AML-193 (cell line): Measurements from ENCODE around the gene PIP5KL1.

ENCODE experiments used
- DNase-seq, 2 experiments: peaks; one replicate each; lab custom pipeline; 2025; lab: John Stamatoyannopoulos, UW

The PIP5KL1 gene, protein sequence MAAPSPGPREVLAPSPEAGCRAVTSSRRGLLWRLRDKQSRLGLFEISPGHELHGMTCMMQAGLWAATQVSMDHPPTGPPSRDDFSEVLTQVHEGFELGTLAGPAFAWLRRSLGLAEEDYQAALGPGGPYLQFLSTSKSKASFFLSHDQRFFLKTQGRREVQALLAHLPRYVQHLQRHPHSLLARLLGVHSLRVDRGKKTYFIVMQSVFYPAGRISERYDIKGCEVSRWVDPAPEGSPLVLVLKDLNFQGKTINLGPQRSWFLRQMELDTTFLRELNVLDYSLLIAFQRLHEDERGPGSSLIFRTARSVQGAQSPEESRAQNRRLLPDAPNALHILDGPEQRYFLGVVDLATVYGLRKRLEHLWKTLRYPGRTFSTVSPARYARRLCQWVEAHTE

GRCh38 chr9:127930231-127931091, at the start of gene PIP5KL1:
PIP5KL1 (minus strand) TSS chr9:127930777; CDS start chr9:127930752, 25 bp downstream.
- no peak for DNase-seq

DNA sequence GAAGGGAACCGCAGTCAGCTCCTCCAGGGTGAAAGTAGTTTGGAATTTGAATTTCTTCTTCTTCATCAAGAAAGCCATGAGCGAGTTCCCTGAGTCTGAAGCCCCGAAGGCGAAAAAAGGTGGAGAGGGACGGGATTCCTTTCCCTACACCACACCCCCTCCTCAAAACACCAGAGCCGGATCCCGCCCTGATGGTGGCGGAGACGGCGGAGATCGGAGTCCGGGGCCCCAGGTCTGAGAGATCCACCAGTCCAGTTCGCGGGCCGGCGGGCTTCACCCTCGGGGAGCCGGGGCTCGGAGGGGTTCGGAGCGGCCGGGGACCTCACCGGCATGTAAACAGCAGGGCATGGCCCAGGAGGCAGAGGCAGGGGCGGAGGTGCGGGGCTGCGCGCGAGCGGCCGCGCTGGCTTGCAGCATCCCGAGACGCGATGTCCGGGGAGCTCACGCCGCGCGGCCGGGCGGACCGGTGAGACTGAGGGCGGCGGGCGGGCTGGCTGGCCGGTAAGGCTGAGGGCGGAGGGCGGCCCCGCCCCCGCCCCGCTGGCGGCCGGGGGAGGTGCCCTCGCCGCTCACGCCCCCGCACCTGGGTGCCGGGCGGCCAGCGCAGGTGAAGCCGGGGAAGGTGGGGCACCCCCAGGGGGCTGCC, 49.6 kb upstream of the PIP5KL1 start:
- DNase-seq: no peak

DNA sequence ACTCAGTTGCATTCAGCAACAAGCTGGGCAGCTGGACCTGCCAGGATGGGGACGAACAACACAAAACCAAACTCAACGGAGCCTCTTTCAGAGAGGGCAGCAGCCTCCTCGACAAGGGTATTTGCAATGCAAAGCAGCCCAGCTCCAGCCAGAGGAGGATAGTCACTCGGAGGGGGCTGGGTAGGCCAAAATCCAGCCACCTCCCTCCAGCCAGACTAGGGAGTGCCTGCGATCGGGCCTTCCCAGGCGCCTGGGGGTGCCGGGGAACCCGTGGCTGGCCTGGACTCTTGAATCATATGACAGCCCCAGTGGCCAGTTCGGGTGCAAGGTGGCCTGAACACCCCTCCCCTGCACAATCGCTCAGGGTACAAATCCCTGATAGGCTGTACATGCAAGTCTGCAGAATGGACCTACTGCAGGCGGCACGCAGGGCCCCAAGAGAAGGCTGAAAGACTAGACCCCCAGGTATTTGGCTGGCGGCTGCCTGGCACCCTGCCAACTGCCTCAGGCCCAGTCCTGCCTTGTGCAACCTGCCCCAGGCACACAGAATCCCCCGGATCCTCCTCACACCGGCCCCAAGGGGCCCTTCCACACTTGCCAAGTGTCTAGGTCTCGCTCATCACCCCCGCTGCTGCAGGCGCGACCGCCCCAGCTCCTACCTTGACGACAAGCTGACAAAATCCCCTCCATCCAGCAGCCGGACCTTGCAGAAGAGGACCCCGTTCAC, 48.9 kb upstream of the PIP5KL1 start:
- no peak for DNase-seq

GRCh38 chr9:127979015-127979332, 48.4 kb upstream of the PIP5KL1 start:
- no peak for DNase-seq

GRCh38 chr9:127977884-127978647, 47.5 kb upstream of the PIP5KL1 start:
- no peak for DNase-seq

DNA sequence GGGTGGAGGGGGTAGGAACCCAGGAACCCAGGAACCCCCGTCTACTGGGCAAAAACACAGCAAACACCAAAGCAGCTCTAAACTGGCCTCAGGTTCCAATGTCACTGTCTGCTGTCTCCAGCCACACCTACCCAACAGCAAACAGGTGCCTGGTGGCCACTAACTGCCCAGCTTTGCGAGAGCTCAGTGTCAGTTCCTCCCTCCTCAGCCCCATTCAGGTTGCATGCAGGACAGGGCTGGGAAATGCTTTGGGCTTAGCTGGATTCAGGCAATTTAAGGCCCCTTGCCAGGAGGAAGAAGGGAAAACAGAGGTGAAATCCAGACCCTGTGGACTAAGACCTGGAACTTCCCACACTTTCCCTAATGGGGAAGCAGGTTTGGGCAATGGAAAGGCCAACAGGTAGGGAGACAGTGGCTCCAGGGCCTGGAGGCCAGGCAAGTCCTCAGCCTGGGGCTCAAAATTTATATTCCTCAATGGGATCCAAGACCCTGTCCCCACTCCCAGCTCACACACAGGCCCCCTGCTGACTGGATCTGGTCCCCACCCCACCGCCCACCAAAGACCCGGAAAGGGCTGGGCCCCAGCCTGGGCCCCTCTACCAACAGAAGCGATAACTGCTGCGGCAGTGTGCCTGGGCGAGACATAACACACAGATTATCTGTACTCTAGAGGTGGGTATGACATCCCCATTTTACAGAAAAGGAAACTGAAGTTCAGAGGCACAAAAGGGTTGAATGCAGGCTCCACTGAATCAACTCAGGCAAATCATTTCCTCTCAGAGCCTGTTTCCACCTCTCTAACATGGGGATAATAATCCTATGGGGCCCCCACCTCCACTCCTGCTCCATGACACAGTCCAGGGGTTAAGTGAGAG, 46.7 kb upstream of the PIP5KL1 start:
- DNase-seq: no peak

DNA sequence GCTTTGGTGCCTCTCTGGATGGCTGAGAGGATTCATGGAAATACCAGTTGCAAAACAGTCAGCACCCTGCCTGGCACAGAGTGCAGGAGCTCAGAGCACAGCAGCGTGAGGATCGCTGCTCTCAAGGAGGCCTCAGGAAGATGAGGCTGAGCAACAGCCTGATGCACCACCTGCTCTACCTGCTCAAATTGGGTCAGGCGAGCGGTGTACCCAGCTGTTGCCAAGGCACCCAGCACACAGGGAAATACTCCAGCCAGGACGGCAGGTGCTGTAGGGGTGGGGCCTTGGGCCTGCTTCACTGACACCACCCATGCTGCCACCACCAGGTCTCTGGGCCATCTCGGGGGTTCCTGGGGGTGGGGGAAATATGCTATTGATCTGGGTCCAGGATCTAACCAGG, 45.9 kb upstream of the PIP5KL1 start:
- no peak for DNase-seq

DNA sequence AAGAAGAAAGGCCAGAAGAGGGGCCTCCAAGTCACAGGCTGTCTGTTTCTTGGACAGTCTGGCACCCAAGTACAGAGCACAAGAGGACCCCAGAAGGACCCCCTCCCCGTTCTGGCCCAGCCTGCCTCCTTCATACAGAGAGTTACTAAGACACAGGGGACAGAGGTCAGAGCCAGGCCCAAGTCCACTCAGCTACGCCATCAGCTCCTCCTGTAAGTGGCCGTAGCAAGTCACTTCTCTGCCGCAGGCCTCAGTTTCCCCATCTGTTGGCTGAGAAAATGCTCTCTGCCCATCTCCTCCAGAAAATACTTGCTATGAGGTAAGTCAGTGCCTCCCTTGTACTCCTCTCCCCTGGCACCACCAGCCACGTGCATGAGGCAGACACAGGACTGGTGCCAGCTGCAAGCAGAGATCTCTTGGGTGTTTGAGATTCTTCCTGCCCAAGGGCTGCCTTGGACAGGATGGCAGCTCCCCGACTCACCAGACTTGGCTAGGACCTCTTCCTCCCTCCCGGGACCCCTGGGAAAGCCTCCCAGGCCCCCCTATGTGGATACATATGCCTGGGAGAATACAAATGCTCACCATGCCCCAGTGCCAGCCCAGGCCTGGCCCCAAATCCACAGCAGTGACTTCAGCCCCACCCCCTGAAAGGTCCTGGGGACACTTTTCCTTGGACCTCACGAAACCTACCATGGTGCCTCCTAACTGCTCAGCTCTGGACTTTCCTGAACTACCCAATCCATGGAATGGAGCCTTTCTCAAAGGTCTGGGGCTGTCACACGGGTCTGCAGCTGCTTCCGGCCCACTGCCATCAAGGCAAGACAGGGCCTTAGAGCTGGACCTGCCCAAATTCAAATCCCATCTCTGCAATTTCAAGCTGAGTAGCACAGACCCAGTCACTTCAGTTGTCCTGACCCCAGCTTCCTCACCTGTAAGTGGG, 45.1 kb upstream of the PIP5KL1 start:
- DNase-seq: no peak

DNA sequence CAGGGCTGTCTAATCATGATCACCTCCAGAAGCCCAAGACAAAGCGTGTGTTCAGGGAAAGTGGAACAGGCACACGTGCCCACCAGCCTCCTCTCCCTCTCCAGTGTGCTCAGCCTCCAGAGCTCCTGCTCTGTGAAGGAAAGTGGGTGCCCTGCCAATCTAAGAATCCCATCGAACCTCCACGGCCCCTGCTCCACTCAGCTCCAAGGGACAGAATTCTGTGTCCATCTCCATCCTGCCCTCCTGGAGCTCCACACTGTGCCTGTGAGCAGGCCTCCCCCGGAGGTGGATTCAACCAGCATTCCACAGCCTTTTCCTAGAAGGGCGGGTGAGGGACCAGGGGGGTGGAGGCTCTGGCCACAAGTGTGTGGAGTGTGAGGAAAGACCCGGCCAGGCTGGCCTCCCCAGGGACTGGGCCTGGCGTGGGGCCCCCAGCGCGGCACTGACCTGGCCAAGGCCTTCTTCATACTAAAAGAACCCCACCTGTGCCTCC, 44.2 kb upstream of the PIP5KL1 start:
- no peak for DNase-seq

DNA sequence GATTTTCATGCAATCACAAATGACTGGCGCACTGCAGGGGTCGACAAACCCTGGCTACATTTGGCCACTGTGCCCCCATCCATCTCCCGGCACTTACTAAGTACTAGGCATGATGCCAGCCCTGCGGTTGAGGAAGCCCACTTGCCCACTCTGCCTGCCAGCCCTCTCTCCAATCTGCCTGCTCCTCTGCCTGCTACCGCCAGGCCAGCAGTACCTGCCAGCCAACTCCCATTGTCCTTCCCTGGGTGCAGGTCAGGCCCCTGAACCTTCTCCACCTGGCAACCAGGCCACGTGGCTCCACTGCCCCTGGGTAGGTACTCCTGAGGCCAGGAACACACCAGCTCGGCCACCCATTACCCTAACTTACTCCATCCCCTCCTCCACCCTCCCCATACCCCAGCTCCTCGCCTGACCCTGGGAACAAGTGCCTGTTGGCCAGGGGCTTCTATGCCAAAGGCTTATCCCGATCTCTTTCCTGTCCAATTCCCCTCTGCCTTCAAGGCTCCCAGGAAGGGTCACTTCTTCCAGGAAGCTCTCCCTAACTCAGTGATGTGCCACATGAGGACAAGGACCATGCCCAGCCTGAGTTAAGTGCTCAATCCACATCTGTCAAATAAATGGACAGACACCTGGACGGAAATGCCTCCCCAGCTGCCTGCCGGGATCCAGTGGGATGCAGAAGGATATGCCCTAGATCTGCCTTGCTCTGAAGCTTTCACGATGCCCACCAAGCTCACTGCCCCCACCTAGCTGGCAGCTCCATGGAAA, 43.6 kb upstream of the PIP5KL1 start:
- no peak for DNase-seq

DNA sequence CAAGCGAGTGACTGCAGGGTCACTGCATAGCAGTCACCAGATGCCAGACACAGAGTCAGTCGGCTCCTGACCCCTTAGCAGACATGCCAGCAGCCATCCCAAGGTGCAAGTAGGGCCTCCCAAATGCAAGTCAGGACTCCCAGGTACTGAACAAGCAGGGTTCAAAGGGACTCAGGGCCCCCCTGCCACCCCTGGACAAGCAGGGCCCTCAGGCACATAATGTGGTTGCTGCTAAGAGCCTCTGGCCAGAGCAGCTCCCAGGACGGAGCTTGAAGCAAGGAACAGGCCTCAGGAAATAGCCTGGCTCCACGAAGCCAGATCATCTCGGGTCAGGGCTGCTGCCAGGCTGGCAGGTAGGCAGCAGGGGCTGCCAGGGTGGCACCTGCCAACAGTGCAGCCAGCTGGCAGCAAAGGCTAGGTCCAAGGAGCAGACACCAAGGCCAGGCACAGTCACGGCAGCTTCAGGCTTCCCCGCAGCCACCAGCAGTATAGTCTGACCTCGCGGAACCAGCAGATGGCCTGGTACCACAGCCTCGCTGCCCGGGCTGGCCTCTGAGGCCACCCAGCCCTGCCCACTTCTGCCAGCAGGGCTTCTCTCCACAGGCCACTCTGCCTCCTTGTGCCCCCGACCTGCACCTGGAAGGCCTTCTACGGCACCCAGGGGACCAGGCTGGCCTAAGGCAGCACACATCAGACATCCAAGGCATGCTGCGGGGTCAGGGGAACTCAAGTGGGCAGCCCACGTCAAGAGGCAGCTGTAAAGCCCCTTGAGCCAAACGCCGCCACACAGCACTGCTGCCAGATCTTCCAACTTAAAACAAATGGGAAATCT, 42.8 kb upstream of the PIP5KL1 start:
- no peak for DNase-seq

GRCh38 chr9:127972236-127972871, 41.8 kb upstream of the PIP5KL1 start:
- DNase-seq: no peak

- DNase-seq: peak in 1 of 2 experiments; percentile 18
Measured at GRCh38 chr9:127971357-127972235, 41.0 kb upstream of the PIP5KL1 start.

DNA sequence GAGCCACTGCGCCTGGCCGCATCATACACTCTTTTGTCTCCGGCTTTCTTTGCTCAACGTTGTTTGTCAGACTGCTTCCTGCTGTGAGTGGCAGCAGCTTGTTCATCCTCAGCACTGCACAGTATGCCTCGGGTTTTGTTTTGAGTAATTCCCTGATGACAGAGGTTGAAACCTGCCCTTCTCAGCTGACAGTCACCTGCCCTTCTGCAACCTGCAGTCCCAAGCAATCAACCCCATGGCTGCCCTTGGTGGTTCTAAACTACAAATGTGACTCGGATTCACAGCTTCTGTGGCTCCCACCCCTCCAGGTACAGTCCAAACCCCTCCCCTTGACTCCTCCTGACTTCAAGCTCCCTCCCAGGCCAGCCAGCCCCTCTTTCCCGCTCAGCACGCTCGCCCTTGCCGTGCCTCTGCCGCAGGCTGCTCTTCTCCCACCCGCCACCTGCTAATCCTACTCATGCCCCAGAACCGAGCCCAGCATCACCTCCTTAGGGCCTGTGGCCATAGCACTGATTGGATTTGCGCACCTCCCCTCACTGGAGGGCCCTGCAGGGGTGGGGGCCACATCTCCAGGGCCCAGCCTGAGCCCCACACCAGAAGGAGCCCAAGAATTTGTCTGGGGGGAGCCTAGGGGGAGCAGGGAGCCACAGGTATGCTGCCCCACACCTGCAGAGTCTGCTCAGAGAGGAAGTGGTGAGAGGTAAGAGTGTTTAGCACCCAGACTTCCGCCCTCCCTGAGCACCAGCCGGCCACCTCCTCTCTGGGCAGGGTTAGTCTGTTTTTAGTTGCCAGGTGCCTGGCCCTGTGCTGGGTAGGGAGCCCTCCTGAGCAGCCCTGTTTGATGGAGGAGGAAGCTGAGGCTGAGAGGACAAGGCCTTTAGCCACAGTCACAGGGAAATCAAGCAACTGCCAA, 40.1 kb upstream of the PIP5KL1 start:
- no peak for DNase-seq
